HUES6 (cell line): ENCODE data around the gene ID4.
A peak's percentile ranks its signal among the peaks of the same experiment; 100 is the strongest.

Experiments
- H3K27ac ChIP-seq: 2 replicates; pipeline ENCODE4 v1.7.0; 2013; ENCODE audit warnings: low read depth, mild to moderate bottlenecking, low read length, inconsistent platforms
- H3K27me3 ChIP-seq: 2 replicates; pipeline ENCODE4 v1.6.1; 2013; ENCODE audit warnings: low read length; ENCODE audit not compliant: control insufficient read depth, insufficient read depth
- H3K36me3 ChIP-seq: 2 replicates; pipeline ENCODE4 v1.6.1; 2013; ENCODE audit warnings: low read length; ENCODE audit not compliant: control insufficient read depth, insufficient read depth
- H3K4me1 ChIP-seq: 2 replicates; pipeline ENCODE4 v1.6.1; 2013; ENCODE audit warnings: low read length; ENCODE audit not compliant: control insufficient read depth, insufficient read depth
- H3K4me3 ChIP-seq: 2 replicates; pipeline ENCODE4 v1.5.1; 2013; ENCODE audit warnings: low read depth, low read length
- H3K9ac ChIP-seq: one replicate; pipeline ENCODE4 v1.6.1; 2013; ENCODE audit warnings: mild to moderate bottlenecking, low read length
- H3K9me3 ChIP-seq: 2 replicates; pipeline ENCODE4 v1.6.1; 2013; ENCODE audit warnings: low read depth, low read length; ENCODE audit not compliant: control insufficient read depth, insufficient read depth

Gene ID4

GRCh38 chr6:19836799-19837510 is at the start of gene ID4:
TSS of gene ID4 (plus strand) at chr6:19837370. CDS start at chr6:19837755, 385 bp downstream.
- Histone ChIP-seq H3K27ac (peak within 1 kb of the TSS; percentile 62; the same call in 1 of the 2 replicates), H3K27me3 (peaks cover 15% of the 10 kb centered on the region; the same call in 1 of the 2 replicates), H3K9me3 (no peaks in the 10 kb centered on the region), H3K4me3 (peak within 1 kb of the TSS; percentile 87), H3K36me3 (no peaks in the 10 kb centered on the region; the same call in 1 of the 2 replicates), H3K4me1 (peaks cover 28% of the 10 kb centered on the region), H3K9ac (peak within 1 kb of the TSS; percentile 94)

GRCh38 chr6:19788686-19789085 is 48.5 kb upstream of the ID4 start:
- Histone ChIP-seq H3K9me3 (no peaks in the 10 kb centered on the region), H3K4me3 (no peak overlapping the region), H3K27ac (no peak overlapping the region), H3K4me1 (peaks cover 2% of the 10 kb centered on the region; the same call in 1 of the 2 replicates), H3K27me3 (no peaks in the 10 kb centered on the region), H3K9ac (no peak overlapping the region), H3K36me3 (no peaks in the 10 kb centered on the region)

- H3K27ac ChIP-seq: no peak overlapping the region
- H3K4me1 ChIP-seq: peaks cover 2% of the 10 kb centered on the region; the same call in 1 of the 2 replicates
- H3K4me3 ChIP-seq: no peak overlapping the region
Measured at GRCh38 chr6:19789100-19789803, 47.9 kb upstream of the ID4 start.

GRCh38 chr6:19791267-19791666 is 45.9 kb upstream of the ID4 start:
- Histone ChIP-seq H3K27me3 (no peaks in the 10 kb centered on the region), H3K9me3 (no peaks in the 10 kb centered on the region), H3K9ac (no peak overlapping the region), H3K4me3 (no peak overlapping the region), H3K36me3 (no peaks in the 10 kb centered on the region), H3K4me1 (peaks cover 2% of the 10 kb centered on the region; the same call in 1 of the 2 replicates), H3K27ac (no peak overlapping the region)

More at GRCh38 chr6:19789100-19789803, 47.9 kb upstream of the ID4 start:
- Histone ChIP-seq H3K36me3 (no peaks in the 10 kb centered on the region), H3K9ac (no peak overlapping the region), H3K27me3 (no peaks in the 10 kb centered on the region), H3K9me3 (no peaks in the 10 kb centered on the region)

- Histone ChIP-seq H3K36me3 (no peaks in the 10 kb centered on the region), H3K4me3 (no peak overlapping the region), H3K9me3 (no peaks in the 10 kb centered on the region), H3K4me1 (no peaks in the 10 kb centered on the region), H3K27me3 (no peaks in the 10 kb centered on the region), H3K9ac (no peak overlapping the region), H3K27ac (no peak overlapping the region)
Measured at GRCh38 chr6:19795211-19795610, 42.0 kb upstream of the ID4 start.

- Histone ChIP-seq H3K36me3 (no peaks in the 10 kb centered on the region), H3K4me1 (no peaks in the 10 kb centered on the region), H3K9ac (no peak overlapping the region), H3K27ac (no peak overlapping the region), H3K4me3 (no peak overlapping the region), H3K27me3 (no peaks in the 10 kb centered on the region), H3K9me3 (peaks cover 2% of the 10 kb centered on the region; the same call in 1 of the 2 replicates)
Measured at GRCh38 chr6:19796452-19796851, 40.7 kb upstream of the ID4 start.

GRCh38 chr6:19798362-19798761 is 38.8 kb upstream of the ID4 start:
- H3K9me3 ChIP-seq: peaks cover 2% of the 10 kb centered on the region; the same call in 1 of the 2 replicates

GRCh38 chr6:19802656-19803055 is 34.5 kb upstream of the ID4 start:
- no peaks in the 10 kb centered on the region for H3K36me3 ChIP-seq
- no peak overlapping the region for H3K9ac ChIP-seq
- H3K9me3 ChIP-seq: peaks cover 11% of the 10 kb centered on the region
- H3K4me1 ChIP-seq: peaks cover 24% of the 10 kb centered on the region
- no peak overlapping the region for H3K27ac ChIP-seq
- H3K4me3 ChIP-seq: no peak overlapping the region
- H3K27me3 ChIP-seq: peaks cover 5% of the 10 kb centered on the region

More at GRCh38 chr6:19798362-19798761, 38.8 kb upstream of the ID4 start:
- Histone ChIP-seq H3K9ac (no peak overlapping the region), H3K27ac (no peak overlapping the region), H3K36me3 (no peaks in the 10 kb centered on the region), H3K4me3 (no peak overlapping the region), H3K27me3 (peaks cover under 1% of the 10 kb centered on the region), H3K4me1 (peaks cover 7% of the 10 kb centered on the region)

GRCh38 chr6:19803331-19804204 is 33.6 kb upstream of the ID4 start:
- H3K4me1 ChIP-seq: peaks cover 24% of the 10 kb centered on the region
- no peaks in the 10 kb centered on the region for H3K36me3 ChIP-seq
- peak overlapping the region; percentile 75; the same call in 1 of the 2 replicates for H3K27ac ChIP-seq
- H3K9me3 ChIP-seq: peaks cover 16% of the 10 kb centered on the region
- peaks cover 5% of the 10 kb centered on the region for H3K27me3 ChIP-seq
- peak overlapping the region; percentile 60 for H3K4me3 ChIP-seq
- peak overlapping the region; percentile 82 for H3K9ac ChIP-seq

- peak overlapping the region; percentile 97; the same call in 1 of the 2 replicates for H3K27ac ChIP-seq
- peak overlapping the region; percentile 66 for H3K4me3 ChIP-seq
- H3K36me3 ChIP-seq: no peaks in the 10 kb centered on the region
- H3K4me1 ChIP-seq: peaks cover 24% of the 10 kb centered on the region
- H3K9ac ChIP-seq: peak overlapping the region; percentile 82
- H3K9me3 ChIP-seq: peaks cover 16% of the 10 kb centered on the region
- H3K27me3 ChIP-seq: peaks cover 5% of the 10 kb centered on the region
Measured at GRCh38 chr6:19804205-19805128, 32.7 kb upstream of the ID4 start.
